Frontal cortex (tissue), 4 donors: ENCODE measurements around the gene PCNT. TPM values are rescaled to one million over a fixed set of nuclear protein-coding genes. Genes with fewer than 3 reads are reported as not detected.
"Not testable (repeated sequence)": the region's sequence is repeated elsewhere in the genome, so short reads cannot be mapped to it uniquely, and the experiment has no call there.

ENCODE experiments used
- DNase-seq, 2 donors: peaks; one replicate each; pipeline ENCODE4 v3.0.0; 2012; ENCODE audit warnings: low spot score in 2 of 2
- FAIRE-seq: peaks from 2 replicates; lab custom pipeline; 2012; peaks lifted over from hg19 to GRCh38; lab: Jason Lieb, UNC
- total RNA-seq: library from RNA; depleted of rRNA; stranded (reverse); fragments of >200 nt; gene quantifications from one replicate; pipeline ENCODE4 v1.2.3, GENCODE V29; 2014
- donor health status: control.
- donor health status: control.
- donor health status: control.

The PCNT gene
- total RNA-seq, 1 donor from 2014 or later, result 15.5 TPM

DNA sequence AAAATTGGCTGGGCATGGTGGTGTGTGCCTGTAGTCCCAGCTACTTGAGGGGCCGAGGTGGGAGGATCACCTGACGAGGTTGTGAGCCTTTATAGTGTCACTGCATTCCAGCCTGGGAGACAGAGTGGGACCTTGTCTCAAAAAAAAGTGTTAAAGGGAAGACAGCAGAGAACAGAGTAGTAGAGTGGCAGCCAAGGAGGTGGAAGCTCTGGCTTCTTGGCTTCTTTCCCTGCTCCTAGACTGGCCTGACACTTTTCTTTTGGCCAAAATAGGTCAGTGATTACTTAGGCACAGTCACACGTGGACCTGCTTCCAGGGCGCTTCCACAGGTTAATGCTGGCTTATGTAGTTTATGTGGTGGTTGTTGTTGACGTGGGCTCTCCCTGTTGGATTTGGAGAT, 138.0 kb downstream of the PCNT start:
- DNase-seq, result no peak
- FAIRE-seq, result no peak

DNA sequence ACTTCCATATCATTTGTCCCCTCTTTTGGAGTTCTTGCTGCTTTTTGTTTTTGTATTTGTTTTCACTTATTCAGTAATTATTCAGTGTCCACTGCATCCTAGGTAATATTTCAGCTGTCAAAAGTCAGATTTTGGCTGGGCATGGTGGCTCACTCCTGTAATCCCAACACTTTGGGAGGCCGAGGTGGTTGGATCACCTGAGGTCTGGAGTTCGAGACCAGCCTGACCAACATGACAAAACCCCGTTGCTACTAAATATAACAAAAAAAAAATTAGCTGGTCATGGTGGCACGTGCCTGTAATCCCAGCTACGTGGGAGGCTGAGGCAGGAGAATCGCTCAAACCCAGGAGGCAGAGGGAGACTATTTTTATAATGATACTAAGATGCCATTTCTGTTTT, 141.2 kb downstream of the PCNT start:
- DNase-seq, FAIRE-seq: not testable (repeated sequence)

- FAIRE-seq (no peak), DNase-seq (no peak)
Measured at GRCh38 chr21:46465651-46466050, 141.7 kb downstream of the PCNT start.

- FAIRE-seq (no peak), DNase-seq (no peak)
Measured at GRCh38 chr21:46468108-46468774, 144.3 kb downstream of the PCNT start.

DNA sequence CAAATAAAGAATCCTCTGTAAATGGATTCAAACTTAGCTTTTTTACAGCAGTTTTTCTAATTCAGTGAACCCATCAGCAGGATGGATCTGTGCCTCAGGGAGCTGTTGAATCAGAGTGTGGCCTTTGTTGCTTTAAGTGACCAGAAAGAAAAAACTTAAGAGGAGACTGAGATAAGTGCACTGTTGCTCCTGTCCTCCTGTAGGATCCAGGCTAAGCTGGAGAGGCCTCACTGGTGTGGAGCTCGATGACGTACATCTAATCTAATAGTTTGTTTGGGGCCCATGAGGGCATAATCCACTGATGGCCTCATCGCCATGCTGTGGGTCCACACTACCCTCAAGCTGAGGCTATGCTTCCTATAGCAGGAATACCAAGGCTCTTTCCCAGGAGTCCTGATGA, 145.3 kb downstream of the PCNT start:
- no peak for DNase-seq
- no peak for FAIRE-seq

- FAIRE-seq, result no peak
Measured at GRCh38 chr21:46471514-46471913, 147.6 kb downstream of the PCNT start.

GRCh38 chr21:46472246-46472645, 148.3 kb downstream of the PCNT start:
- FAIRE-seq (no peak), DNase-seq (no peak)

More at GRCh38 chr21:46471514-46471913, 147.6 kb downstream of the PCNT start:
- DNase-seq, result no peak

- DNase-seq, result no peak
- no peak for FAIRE-seq
Measured at GRCh38 chr21:46474382-46474781, 150.4 kb downstream of the PCNT start.

DNA sequence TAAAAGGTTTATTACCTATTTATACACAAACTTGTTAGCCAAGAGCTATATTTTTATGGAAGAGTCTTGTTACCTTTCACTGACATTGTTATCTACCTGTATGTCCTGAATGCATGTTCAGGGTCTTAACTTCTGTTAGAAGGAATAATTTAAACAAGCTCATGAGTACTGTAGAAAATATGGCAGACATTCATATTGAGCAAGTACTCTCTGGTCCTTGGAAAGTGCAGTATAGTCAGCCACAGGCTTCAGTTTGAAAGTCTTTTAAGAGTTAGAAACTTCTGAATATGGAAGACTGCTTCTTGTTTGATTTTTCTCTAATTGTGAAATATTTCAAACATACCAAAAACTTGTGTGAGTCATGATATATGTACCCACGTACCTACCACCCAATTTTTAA, 151.3 kb downstream of the PCNT start:
- DNase-seq, result no peak
- FAIRE-seq, result no peak

GRCh38 chr21:46477765-46478164, 153.8 kb downstream of the PCNT start:
- no peak for DNase-seq

DNA sequence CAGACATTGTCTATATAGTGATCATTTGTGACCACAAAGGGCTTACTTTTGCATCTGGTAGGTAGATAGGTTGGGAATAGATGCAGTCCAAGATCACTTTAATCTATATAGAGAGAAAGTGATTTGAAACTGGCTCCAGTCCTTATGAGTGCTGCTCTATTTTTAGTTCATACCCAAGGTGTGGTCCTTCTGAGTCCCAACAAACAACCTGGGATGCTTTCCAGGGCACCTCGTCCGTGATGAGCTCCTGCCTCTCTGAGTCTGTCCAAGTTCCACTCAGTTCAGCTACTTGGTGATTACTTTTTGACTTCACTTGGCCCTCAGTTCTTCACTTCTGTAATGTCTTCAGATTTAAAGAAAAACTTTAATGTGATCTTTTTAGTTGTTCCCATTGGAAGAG, 155.0 kb downstream of the PCNT start:
- FAIRE-seq (no peak), DNase-seq (no peak)

More at GRCh38 chr21:46477765-46478164, 153.8 kb downstream of the PCNT start:
- FAIRE-seq, result no peak

GRCh38 chr21:46480466-46480865, 156.5 kb downstream of the PCNT start:
- no peak for FAIRE-seq
- no peak for DNase-seq

DNA sequence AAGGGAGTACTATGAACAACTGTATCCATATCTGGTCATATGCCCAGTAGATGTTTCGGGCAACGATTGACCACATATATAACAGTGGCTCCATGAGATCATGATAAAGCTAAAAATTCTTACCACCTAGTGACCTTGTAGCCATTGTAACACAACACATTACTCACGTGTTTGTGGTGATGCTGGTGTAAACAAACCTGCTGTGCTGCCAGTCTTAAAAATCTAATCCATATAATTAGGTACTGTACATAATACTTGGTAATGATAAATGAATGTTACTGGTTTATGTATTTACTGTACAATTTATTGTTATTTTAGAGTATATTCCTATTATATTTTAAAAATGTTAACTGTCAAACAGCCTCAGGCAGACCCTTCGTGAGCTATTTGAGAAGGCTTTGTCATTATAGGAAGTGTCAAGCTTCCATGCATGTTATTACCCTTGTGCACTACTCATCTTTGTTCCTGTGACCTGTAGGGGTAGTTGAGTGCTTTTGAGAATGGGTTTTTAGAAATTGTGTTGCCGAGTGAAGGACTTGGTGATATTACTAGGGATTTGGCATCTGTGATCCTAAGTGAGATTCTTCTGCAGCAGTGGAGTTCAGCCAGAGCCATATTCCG, 158.4 kb downstream of the PCNT start:
- FAIRE-seq (no peak), DNase-seq (no peak)

GRCh38 chr21:46482846-46483231, 158.9 kb downstream of the PCNT start:
- DNase-seq (no peak), FAIRE-seq (no peak)

DNA sequence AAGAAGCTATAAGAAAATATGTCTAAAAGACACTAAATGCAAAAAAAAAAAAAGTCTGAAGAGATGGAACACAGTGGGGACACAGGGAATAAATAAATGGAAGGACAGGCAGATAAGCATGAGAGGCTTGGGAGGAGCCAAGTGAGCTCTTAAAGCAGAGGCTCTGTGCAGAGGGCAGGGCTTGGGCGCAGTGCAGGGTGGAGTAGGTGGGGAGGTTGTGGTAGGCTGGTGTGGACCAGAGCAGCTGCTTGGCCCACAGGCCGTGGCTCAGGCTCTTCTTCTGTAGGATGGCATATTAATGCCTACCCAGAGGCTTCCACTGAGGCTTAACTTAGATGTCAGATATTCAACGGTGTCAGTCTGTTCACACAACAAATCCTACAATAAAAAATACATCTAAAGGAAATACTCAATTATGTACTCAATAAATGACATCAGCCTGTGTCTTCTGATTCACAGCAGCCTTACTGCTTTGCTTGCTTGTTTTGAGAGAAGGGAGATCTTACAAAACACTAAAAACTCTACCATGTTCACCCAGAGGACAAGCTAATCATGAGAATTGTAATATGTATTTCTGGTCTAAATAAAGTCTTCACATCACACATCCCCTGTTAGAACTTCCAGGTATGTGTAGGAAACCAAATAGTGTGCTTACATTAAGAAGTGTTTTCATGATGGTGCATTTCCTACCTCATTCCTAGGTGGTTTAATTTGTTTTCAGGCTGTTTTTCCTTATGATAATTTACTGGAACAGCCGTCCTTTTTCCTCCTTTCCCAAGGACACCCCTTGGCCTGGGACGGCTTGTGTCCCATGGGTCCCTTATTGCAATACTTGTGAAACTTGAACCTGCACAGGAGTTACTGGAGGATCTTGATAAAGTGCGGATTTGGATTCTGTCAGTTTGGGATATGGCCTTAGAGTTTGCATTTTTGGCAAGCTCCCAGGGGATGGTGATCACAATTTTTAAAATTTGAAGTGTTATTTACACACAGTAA, 159.6 kb downstream of the PCNT start:
- DNase-seq, result no peak
- no peak for FAIRE-seq

GRCh38 chr21:46486481-46487126, 162.6 kb downstream of the PCNT start:
- DNase-seq, result no peak
- no peak for FAIRE-seq

DNA sequence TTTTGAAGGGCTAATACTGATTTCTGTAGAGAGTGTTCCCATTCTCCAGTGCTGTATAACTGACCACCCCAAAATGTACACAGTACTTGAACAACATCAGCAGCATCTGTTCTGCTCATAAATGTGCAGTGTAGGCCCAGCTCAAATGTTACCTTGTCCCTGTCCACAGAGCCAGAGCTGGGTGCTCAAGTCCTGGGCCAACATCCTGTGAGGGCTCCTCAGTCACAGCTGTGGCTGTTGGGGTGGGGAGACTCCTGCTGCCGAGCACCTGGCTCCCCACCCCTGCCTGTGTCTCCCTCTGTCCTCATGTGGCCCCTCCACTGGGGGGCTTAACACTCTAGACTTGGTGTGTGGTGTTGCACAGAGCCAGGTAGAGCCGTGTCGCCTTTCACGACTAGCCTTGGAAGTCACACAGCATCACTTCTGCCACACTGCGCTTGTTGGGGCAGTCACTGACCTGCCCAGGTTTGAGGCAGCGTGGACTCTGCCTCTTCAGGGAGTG, 165.3 kb downstream of the PCNT start:
- DNase-seq, result no peak
- no peak for FAIRE-seq

GRCh38 chr21:46489800-46490199, 165.8 kb downstream of the PCNT start:
- no peak for FAIRE-seq
- DNase-seq, result no peak

- FAIRE-seq, result no peak
- DNase-seq, result no peak
Measured at GRCh38 chr21:46491553-46491952, 167.6 kb downstream of the PCNT start.

- FAIRE-seq, result no peak
Measured at GRCh38 chr21:46492851-46493250, 168.9 kb downstream of the PCNT start.

More at GRCh38 chr21:46492851-46493250, 168.9 kb downstream of the PCNT start:
- no peak for DNase-seq
